HG02571 (cell line): ENCODE data around the gene DZIP1.

Experiments used
- ATAC-seq: cut with Tn5 transposase; IDR thresholded peaks from one replicate; pipeline ENCODE4 v1.9.1; 2021; ENCODE audit warnings: mild to moderate bottlenecking, moderate library complexity; ENCODE audit not compliant: unreplicated experiment

The DZIP1 gene

DNA sequence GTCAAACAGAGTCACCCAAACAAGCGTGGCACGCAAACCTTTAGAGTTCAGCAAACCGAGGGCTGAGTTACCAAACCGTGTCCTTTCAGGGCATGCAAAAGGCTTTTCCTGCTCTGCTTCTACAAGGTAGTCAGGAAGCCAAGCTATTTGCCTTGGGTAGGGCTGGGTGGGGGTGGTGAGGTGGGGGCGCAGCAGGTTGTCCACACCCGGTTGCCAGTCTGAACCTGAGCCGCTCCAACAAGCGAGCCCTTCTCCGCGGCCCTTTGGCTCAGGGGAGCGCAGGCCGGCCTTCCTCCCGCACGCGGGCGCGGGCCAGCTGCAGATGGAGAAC lies 92.3 kb downstream of the DZIP1 start:
- no peak for ATAC-seq

- ATAC-seq = no peak
Measured at GRCh38 chr13:95547531-95548167, 96.9 kb downstream of the DZIP1 start.

DNA sequence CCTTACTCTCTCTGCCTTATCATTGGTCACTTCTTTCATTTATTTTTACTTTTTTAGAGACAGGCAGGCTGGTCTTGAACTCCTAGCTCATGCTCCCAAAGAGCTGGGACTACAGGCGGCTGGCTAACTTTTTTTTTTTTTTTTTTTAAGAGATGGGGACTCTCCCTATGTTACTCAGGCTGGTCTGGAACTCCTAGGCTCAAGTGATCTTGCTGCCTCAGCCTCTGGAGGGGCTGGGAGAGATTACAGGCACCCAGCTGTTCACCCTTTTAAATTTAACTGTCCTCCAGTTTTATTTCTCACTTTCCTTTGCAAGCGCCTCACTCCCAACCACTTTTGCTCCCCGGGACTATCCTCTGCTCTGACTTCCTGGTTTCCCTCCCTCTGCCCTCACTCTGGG lies 97.6 kb downstream of the DZIP1 start:
- no peak for ATAC-seq

GRCh38 chr13:95544293-95544692 lies 100.2 kb downstream of the DZIP1 start:
- ATAC-seq = no peak

- no peak for ATAC-seq
Measured at GRCh38 chr13:95541911-95542474, 102.5 kb downstream of the DZIP1 start.

DNA sequence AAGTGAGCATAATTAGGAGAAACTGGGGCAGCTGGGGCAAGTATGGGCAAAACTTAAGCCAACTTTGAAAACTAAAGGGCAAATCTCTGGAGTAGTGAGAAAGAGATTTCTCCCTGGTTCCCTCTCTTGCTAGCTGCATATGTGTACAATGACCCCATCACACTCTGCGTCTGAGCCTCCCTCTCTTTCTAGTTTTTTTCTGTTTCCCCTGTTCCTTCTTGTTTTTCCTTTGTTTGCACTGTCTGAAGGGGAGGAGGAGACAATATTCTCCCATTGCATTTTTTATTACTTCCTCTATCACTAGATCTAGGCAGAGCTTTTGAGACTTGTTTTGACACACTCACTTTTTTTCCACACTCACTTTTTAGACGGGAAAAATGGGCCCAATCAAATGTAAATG lies 103.2 kb downstream of the DZIP1 start:
- ATAC-seq = no peak

GRCh38 chr13:95540888-95541287 lies 103.6 kb downstream of the DZIP1 start:
- ATAC-seq = no peak

DNA sequence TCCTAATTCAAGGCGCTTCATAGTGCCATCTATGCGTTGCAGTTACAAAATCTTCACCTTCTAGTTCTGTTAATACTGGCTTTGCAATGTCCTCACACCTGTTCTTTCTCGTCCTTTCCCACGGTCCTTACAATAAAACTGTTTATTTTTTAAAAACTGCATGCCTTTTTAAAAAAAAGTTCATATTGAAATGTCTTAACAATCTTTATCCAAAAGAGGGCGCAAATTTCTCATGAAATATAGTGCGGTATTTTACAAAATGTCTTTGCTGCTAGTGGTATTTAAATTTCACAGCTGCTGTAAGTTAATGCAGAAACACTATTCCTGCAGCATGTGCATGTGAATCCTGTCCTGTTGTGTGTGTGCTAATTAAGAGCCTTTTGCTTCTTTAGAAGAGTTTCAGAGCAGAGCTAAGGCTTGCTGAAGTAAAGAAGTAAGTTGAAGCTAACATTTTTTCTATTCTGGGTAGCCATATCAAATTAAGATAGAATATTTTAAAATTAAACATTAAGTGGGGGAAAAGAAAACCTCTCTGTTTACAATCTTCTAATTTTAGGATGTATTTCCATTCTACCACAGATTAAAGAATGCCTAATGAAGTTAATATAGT lies 107.8 kb downstream of the DZIP1 start:
- ATAC-seq = no peak

DNA sequence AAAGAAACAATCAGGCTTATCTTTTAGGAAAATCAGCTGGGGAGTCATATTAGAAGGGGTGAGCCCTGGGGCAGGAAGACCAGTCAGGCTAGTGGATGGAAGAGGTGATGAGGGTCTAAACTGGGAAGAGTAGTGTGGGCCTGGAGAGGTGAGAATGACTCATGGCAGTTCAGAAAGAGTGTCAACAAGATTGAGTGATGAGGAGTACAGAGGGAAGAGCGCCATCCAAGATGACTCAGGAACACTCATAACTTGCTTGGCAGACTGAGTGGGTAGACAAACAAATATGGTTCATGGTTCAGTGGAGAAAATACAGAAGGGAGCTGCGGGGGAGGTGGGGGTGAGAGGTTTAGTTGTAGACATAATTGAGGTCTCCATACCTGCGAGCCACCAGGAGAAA lies 109.3 kb downstream of the DZIP1 start:
- no peak for ATAC-seq

- ATAC-seq = no peak
Measured at GRCh38 chr13:95533545-95534160, 110.9 kb downstream of the DZIP1 start.

DNA sequence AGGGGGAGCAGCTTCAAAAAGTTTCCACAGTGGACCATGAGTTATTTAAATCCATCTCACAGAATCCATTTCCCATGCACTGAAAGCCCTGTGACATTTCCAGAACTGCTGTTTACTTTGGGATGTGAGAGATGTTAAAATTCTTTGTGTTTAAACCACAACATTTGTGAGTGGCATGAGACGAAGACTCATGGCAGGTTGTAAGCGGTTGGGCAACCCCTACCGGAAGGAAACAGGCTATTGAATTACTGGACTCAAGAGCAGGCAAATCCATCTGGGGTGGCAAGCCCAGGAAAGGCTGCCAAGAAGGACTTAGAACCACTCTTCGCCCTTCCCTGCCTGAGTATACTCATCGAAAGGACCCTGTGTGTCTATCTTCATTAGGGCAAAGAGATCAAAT lies 114.3 kb downstream of the DZIP1 start:
- no peak for ATAC-seq
